ENCODE measurements around the gene COL12A1. TPM values are rescaled to one million over a fixed set of nuclear protein-coding genes. Genes with fewer than 3 reads are reported as not detected.

The COL12A1 gene
- total and polyA plus RNA-seq, 2 of the 13 experiments (the other 11 are each of a cell fraction or from before 2014, with no cell fraction given): 0.02 TPM; not detected in 1

DNA sequence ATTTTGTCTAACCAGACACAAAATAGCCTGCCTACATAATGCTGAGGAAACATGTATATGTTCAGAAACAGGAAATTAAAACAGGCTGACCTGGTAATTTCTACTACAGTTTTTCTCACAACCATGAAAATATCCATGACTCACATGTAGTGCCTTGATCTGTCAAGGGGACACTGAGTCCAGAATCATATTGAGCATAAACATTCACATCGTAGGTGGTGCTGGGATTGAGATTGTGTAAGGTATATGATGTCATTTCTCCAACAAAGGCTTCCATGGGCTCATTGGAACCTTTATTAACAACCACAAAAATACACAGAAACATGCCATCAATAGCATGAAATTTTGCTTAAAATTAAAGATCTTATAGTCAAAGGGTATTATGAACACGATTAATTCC is 80.9 kb downstream of the COL12A1 start (continued):
- TF ChIP-seq, protein P1, sequence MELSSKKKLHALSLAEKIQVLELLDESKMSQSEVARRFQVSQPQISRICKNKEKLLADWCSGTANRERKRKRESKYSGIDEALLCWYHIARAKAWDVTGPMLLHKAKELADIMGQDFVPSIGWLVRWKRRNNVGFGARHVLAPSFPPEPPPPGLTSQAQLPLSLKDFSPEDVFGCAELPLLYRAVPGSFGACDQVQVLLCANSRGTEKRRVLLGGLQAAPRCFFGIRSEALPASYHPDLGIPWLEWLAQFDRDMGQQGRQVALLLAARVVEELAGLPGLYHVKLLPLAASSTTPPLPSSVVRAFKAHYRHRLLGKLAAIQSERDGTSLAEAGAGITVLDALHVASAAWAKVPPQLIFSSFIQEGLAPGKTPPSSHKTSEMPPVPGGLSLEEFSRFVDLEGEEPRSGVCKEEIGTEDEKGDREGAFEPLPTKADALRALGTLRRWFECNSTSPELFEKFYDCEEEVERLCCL (CRISPR knock-in tag; IDR thresholded peaks at IDR 0.05; ENCODE audit: borderline replicate concordance): no peak

DNA sequence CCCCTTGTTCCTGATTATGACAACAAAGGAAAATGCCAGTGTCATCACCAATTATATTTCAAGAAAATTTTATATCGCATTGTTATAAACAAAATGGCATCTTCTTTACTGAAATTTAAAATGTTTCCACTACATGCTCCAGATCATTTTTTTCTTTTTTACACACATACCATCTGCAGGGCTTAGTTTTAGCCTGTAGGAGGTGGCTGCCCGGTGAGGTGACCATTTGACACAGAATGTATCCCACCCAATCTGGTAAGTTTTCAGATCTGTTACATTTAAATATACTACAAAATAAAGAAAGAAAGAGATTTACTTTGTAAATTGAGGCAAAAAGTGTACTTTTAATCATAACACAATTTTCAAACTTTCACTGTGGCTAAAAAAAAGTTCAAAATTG is 81.8 kb downstream of the COL12A1 start:
- Histone ChIP-seq H3K4me2 (ENCODE audit: low read depth, low read length) (no peak overlapping the region), H2AFZ (ENCODE audit: low read length) (no peak overlapping the region), H3K36me3 (replicated peaks in 1 of 2; ENCODE audit: control insufficient read depth in 1 of 2, insufficient read depth in 2 of 2, low read length in 2 of 2) (no peaks in the 10 kb centered on the region), H4K20me1 (ENCODE audit: insufficient read depth, low read length) (no peaks in the 10 kb centered on the region), H3K79me2 (ENCODE audit: insufficient read depth, low read length) (no peaks in the 10 kb centered on the region), H3K9me3 (ENCODE audit: low read length) (no peaks in the 10 kb centered on the region), H3K4me1 (ENCODE audit: insufficient read depth, low read length) (no peaks in the 10 kb centered on the region), H3K9ac (ENCODE audit: insufficient read depth, low read depth, low read length) (no peak overlapping the region), H3K4me3 (replicated peaks in 1 of 3; ENCODE audit: insufficient read depth in 1 of 3, low read depth in 2 of 3, low read length in 3 of 3) (no peak overlapping the region), H3K27me3 (ENCODE audit: control insufficient read depth in 1 of 2, insufficient read depth in 2 of 2, low read length in 2 of 2) (no peaks in the 10 kb centered on the region), H3K27ac (ENCODE audit: extremely low read length, insufficient read depth, low read length) (no peak overlapping the region)
- in situ Hi-C loops (cut with HindIII; ENCODE audit: extremely low pct_ligation_motif_present, low pct_unique_long_range_greater_than_20kb): no loop called here
- ChIA-PET CTCF (ENCODE audit: low intra/inter-chr PET ratio, low total read pairs) (no interaction called here), POLR2A (no interaction called here)
- WGBS (ENCODE audit: low lambda C conversion rate): 48% methylated on average over 2 of the region's 2 CpGs
- ATAC-seq: no peak
- intact Hi-C loops (cut with micrococcal nuclease; ENCODE audit: unreplicated experiment): no loop called here
- no TSS peak for BruUV-seq (replicated peaks)
- no peak for DNase-seq (ENCODE audit: low spot score)
- FAIRE-seq: no peak
- TF ChIP-seq NR1H2 (CRISPR knock-in tag; IDR thresholded peaks at IDR 0.05; ENCODE audit: borderline replicate concordance, low read depth): no peak
- no peak for TF ChIP-seq JUN (CRISPR knock-in tag; IDR thresholded peaks at IDR 0.05)
- TF ChIP-seq ZNF446 (CRISPR knock-in tag; IDR thresholded peaks at IDR 0.05): no peak
- no peak for TF ChIP-seq TGIF2 (CRISPR knock-in tag; IDR thresholded peaks at IDR 0.05)
- no peak for TF ChIP-seq MBD4 (IDR thresholded peaks at IDR 0.05; ENCODE audit: borderline replicate concordance, low read length)
- TF ChIP-seq REPIN1 (CRISPR knock-in tag; IDR thresholded peaks at IDR 0.05; ENCODE audit: borderline replicate concordance, low read depth): no peak
- no peak for TF ChIP-seq ZSCAN25 (CRISPR knock-in tag; IDR thresholded peaks at IDR 0.05)
- no peak for TF ChIP-seq ZNF160 (CRISPR knock-in tag; IDR thresholded peaks at IDR 0.05)
- TF ChIP-seq HOXA5 (CRISPR knock-in tag; IDR thresholded peaks at IDR 0.05): no peak
- TF ChIP-seq, protein P2, sequence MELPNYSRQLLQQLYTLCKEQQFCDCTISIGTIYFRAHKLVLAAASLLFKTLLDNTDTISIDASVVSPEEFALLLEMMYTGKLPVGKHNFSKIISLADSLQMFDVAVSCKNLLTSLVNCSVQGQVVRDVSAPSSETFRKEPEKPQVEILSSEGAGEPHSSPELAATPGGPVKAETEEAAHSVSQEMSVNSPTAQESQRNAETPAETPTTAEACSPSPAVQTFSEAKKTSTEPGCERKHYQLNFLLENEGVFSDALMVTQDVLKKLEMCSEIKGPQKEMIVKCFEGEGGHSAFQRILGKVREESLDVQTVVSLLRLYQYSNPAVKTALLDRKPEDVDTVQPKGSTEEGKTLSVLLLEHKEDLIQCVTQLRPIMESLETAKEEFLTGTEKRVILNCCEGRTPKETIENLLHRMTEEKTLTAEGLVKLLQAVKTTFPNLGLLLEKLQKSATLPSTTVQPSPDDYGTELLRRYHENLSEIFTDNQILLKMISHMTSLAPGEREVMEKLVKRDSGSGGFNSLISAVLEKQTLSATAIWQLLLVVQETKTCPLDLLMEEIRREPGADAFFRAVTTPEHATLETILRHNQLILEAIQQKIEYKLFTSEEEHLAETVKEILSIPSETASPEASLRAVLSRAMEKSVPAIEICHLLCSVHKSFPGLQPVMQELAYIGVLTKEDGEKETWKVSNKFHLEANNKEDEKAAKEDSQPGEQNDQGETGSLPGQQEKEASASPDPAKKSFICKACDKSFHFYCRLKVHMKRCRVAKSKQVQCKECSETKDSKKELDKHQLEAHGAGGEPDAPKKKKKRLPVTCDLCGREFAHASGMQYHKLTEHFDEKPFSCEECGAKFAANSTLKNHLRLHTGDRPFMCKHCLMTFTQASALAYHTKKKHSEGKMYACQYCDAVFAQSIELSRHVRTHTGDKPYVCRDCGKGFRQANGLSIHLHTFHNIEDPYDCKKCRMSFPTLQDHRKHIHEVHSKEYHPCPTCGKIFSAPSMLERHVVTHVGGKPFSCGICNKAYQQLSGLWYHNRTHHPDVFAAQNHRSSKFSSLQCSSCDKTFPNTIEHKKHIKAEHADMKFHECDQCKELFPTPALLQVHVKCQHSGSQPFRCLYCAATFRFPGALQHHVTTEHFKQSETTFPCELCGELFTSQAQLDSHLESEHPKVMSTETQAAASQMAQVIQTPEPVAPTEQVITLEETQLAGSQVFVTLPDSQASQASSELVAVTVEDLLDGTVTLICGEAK (IDR thresholded peaks at IDR 0.05): no peak
- TF ChIP-seq, protein P2 (CRISPR knock-in tag; IDR thresholded peaks at IDR 0.05): no peak
- no peak for TF ChIP-seq SP5 (CRISPR knock-in tag; IDR thresholded peaks at IDR 0.05; ENCODE audit: borderline replicate concordance, low read depth)
- no peak for TF ChIP-seq SNRNP70 (IDR thresholded peaks at IDR 0.05; ENCODE audit: low read depth, low read length)
